HepG2 (cell line): Measurements from ENCODE around the gene CAPN15. TPM values are rescaled to one million over a fixed set of nuclear protein-coding genes. Genes with fewer than 3 reads are reported as not detected.

Experiments used
- AGO1 ChIP-seq: fragments of 200-400 bp; formaldehyde crosslinking; IDR thresholded peaks from 2 replicates; pipeline ENCODE4 v1.6.1; 2017; ENCODE audit warnings: mild to moderate bottlenecking, low read depth, low read length, moderate library complexity; ENCODE audit not compliant: poor library complexity, severe bottlenecking
- ATF7-NPFF ChIP-seq: sonication (generic); formaldehyde crosslinking; IDR thresholded peaks from 2 replicates; pipeline ENCODE4 v1.8.1; 2023; ENCODE audit warnings: mild to moderate bottlenecking, low read depth, missing genetic modification reagents, moderate library complexity
- CEBPB ChIP-seq: IDR thresholded peaks from 2 replicates; pipeline ENCODE4 v1.6.1; 2011; ENCODE audit warnings: low read depth, low read length, improper control_type of control experiment, borderline replicate concordance
- ELF3 ChIP-seq: IDR thresholded peaks from 2 replicates; pipeline ENCODE4 v1.6.1; 2016; ENCODE audit warnings: missing genetic modification reagents, missing compliant biosample characterization
- FOXA3 ChIP-seq: IDR thresholded peaks from 2 replicates; pipeline ENCODE4 v1.6.1; 2016; ENCODE audit warnings: missing genetic modification reagents, missing compliant biosample characterization
- FOXP4 ChIP-seq: sonication (generic); formaldehyde crosslinking; IDR thresholded peaks from 2 replicates; pipeline ENCODE4 v1.4.0; 2020; ENCODE audit warnings: missing genetic modification reagents
- GABPB1 ChIP-seq: IDR thresholded peaks from 2 replicates; pipeline ENCODE4 v1.6.1; 2016; ENCODE audit warnings: mild to moderate bottlenecking, missing genetic modification reagents, moderate library complexity, missing compliant biosample characterization
- HMG20B ChIP-seq: conservative IDR thresholded peaks from 2 replicates; pipeline ENCODE4 v1.6.1; 2016; ENCODE audit warnings: missing genetic modification reagents, missing compliant biosample characterization
- JDP2 ChIP-seq: sonication (generic); formaldehyde crosslinking; IDR thresholded peaks from 2 replicates; pipeline ENCODE4 v1.8.1; 2022; ENCODE audit warnings: missing genetic modification reagents, borderline replicate concordance
- KLF16 ChIP-seq, 2 experiments: sonication (generic) in 1 of 2; formaldehyde crosslinking in 1 of 2; IDR thresholded peaks; 2 replicates each; pipeline versions ENCODE4 v1.6.1 to v1.8.0; 2016 to 2023; ENCODE audit warnings: missing genetic modification reagents in 2 of 2, missing compliant biosample characterization in 1 of 2
- MLXIP ChIP-seq: sonication (generic); formaldehyde crosslinking; IDR thresholded peaks from 2 replicates; pipeline ENCODE4 v1.9.0; 2021; ENCODE audit warnings: missing genetic modification reagents, borderline replicate concordance
- SRSF1 ChIP-seq: fragments of 200-400 bp; formaldehyde crosslinking; optimal IDR thresholded peaks from 2 replicates; pipeline ENCODE3; 2017; ENCODE audit warnings: mild to moderate bottlenecking, low read depth, low read length, moderate library complexity
- ZBTB49 ChIP-seq: sonication (generic); formaldehyde crosslinking; IDR thresholded peaks from 2 replicates; pipeline ENCODE4 v1.4.0; 2020; ENCODE audit warnings: missing genetic modification reagents, borderline replicate concordance
- ZC3H4 ChIP-seq: sonication (generic); formaldehyde crosslinking; IDR thresholded peaks from 2 replicates; pipeline ENCODE4 v1.4.0; 2020; ENCODE audit warnings: missing genetic modification reagents, borderline replicate concordance
- ZMYM3 ChIP-seq: sonication (generic); formaldehyde crosslinking; IDR thresholded peaks from 2 replicates; pipeline ENCODE4 v1.5.1; 2020; ENCODE audit warnings: mild to moderate bottlenecking, missing genetic modification reagents
- ZNF253 ChIP-seq: sonication (generic); formaldehyde crosslinking; IDR thresholded peaks from 2 replicates; pipeline ENCODE4 v1.8.0; 2022; ENCODE audit warnings: mild to moderate bottlenecking, missing genetic modification reagents, borderline replicate concordance
- ZNF432 ChIP-seq: sonication (generic); formaldehyde crosslinking; IDR thresholded peaks from 2 replicates; pipeline ENCODE4 v1.5.0; 2020; ENCODE audit warnings: missing genetic modification reagents, mild to moderate bottlenecking, borderline replicate concordance
- ZNF770 ChIP-seq: sonication (generic); formaldehyde crosslinking; IDR thresholded peaks from 2 replicates; pipeline ENCODE4 v1.5.0; 2020; ENCODE audit warnings: mild to moderate bottlenecking, missing genetic modification reagents
- polyA plus RNA-seq, 8 experiments: library from polyadenylated mRNA; depleted of rRNA in 3 of 8; stranded (reverse) in 7 of 8; unstranded in 1 of 8; fragments of >200 nt; fragmentation: Illumina TruSeq in 4 of 8; extraction: Trizol in 4 of 8; gene quantifications; 2 replicates each; pipeline versions ENCODE4 v1.2.1 to v1.2.3, GENCODE V29; 2011 to 2016; ENCODE audit warnings: low read depth in 4 of 8, missing spikeins in 1 of 8, mixed read lengths in 1 of 8; ENCODE audit not compliant: insufficient read depth in 1 of 8
- total RNA-seq, 5 experiments: library from RNA; depleted of rRNA; stranded (reverse); fragments of >200 nt; fragmentation: Illumina TruSeq; extraction: Trizol; gene quantifications; 2 replicates each; pipeline ENCODE4 v1.2.3, GENCODE V29; 2016; ENCODE audit warnings: low read depth in 1 of 5

Gene CAPN15
- total and polyA plus RNA-seq, 2 of the 13 experiments (the other 11 are each of a cell fraction or from before 2014, with no cell fraction given) = 14.9 to 24.5 TPM

GRCh38 chr16:592518-593306, 65.2 kb downstream of the CAPN15 start (continued):
- no peak for TF ChIP-seq ZBTB49 (CRISPR knock-in tag)
- no peak for TF ChIP-seq SRSF1
- TF ChIP-seq FOXA3 (CRISPR knock-in tag) = no peak
- peak; percentile 96 for TF ChIP-seq CEBPB
- TF ChIP-seq FOXP4 = no peak
- 0 out of 2 replicates have a peak, but pooled peaks have one; percentile 26 for TF ChIP-seq ZNF770 (CRISPR knock-in tag)
- TF ChIP-seq ATF7-NPFF = no peak
- no peak for TF ChIP-seq ZC3H4 (CRISPR knock-in tag)
- TF ChIP-seq KLF16 (CRISPR knock-in tag; IDR thresholded peaks at IDR 0.05) = peak in 1 of 2 experiments; percentile 80; a peak in 2 of 4 replicates
- TF ChIP-seq MLXIP = no peak
- TF ChIP-seq ZNF432 (CRISPR knock-in tag) = no peak
- no peak for TF ChIP-seq ZMYM3 (CRISPR knock-in tag)
- no peak for TF ChIP-seq AGO1
- no peak for TF ChIP-seq HMG20B (CRISPR knock-in tag)
- no peak for TF ChIP-seq JDP2 (CRISPR knock-in tag)
- no peak; the same call in 1 of the 2 replicates for TF ChIP-seq ELF3 (CRISPR knock-in tag)
- TF ChIP-seq ZNF253 (CRISPR knock-in tag) = no peak; the same call in 1 of the 2 replicates
- peak; percentile 57 for TF ChIP-seq GABPB1 (CRISPR knock-in tag)
